ENCODE data around the gene RNU4-1.

- TF ChIP-seq CTCF (IDR thresholded peaks at IDR 0.05; ENCODE audit: insufficient read depth, low read depth, low read length) = no peak
- TF ChIP-seq EZH2 (IDR thresholded peaks at IDR 0.05; ENCODE audit: insufficient read depth, low read length) = no peak
Observed at GRCh38 chr12:120327593-120327992, 34.6 kb upstream of the RNU4-1 start, which contains the start of gene PLA2G1B.
